ENCODE results near the gene RETNLB. TPM values are rescaled to one million over a fixed set of nuclear protein-coding genes. Genes with fewer than 3 reads are reported as not detected.

Gene RETNLB
- total RNA-seq, 1 experiment from 2014 or later = 2.2 TPM

Small RNA genes within 50 kb of the gene (small RNA-seq; reads per million reads assigned to genes)
- not detected for gene AC092185.1

Other genes starting within 250 kb of the RETNLB start
- gene MYH15, start 246.8 kb downstream of the RETNLB start, total RNA-seq (2014; rRNA removed; shearing (Covaris generic)) = 0.31 TPM in 1 of 2 replicates, not detected in the other
- 16.2 and 22.8 TPM in 2 replicates for gene CIP2A, start 168.0 kb downstream of the RETNLB start, total RNA-seq (2014; rRNA removed; shearing (Covaris generic))
- gene DZIP3, start 167.7 kb downstream of the RETNLB start, total RNA-seq (2014; rRNA removed; shearing (Covaris generic)) = 2.8 and 3.3 TPM in 2 replicates
- not detected in 2 replicates for gene TRAT1, start 65.4 kb upstream of the RETNLB start, total RNA-seq (2014; rRNA removed; shearing (Covaris generic))
- not detected in 2 replicates for gene GUCA1C, start 196.5 kb upstream of the RETNLB start, total RNA-seq (2014; rRNA removed; shearing (Covaris generic))